NOMO-1 treated with DMSO at 0.1 percent for 48 hours (cell line): ENCODE data around the gene TPO.
"Not testable (repeated sequence)": the region's sequence is repeated elsewhere in the genome, so short reads cannot be mapped to it uniquely, and the experiment has no call there.

Experiments
- DNase-seq: peaks from one replicate; lab custom pipeline; 2025; ENCODE audit not compliant: unreplicated experiment; lab: John Stamatoyannopoulos, UW

The TPO gene

GRCh38 chr2:1413156-1413710 lies at the start of gene TPO:
TSS of gene TPO (plus strand) at chr2:1413463. CDS start at chr2:1414409, 946 bp downstream.
- DNase-seq, result no peak

GRCh38 chr2:1366546-1367134 lies 46.6 kb upstream of the TPO start:
- DNase-seq, result no peak

- DNase-seq, result no peak
Measured at GRCh38 chr2:1367601-1368000, 45.7 kb upstream of the TPO start.

GRCh38 chr2:1369905-1370304 lies 43.4 kb upstream of the TPO start:
- no peak for DNase-seq

- DNase-seq, result no peak
Measured at GRCh38 chr2:1370461-1370860, 42.8 kb upstream of the TPO start.

- no peak for DNase-seq
Measured at GRCh38 chr2:1371082-1371481, 42.2 kb upstream of the TPO start.

GRCh38 chr2:1373830-1374229 lies 39.4 kb upstream of the TPO start:
- DNase-seq, result no peak

- DNase-seq, result no peak
Measured at GRCh38 chr2:1374287-1374686, 39.0 kb upstream of the TPO start.

- DNase-seq, result no peak
Measured at GRCh38 chr2:1375794-1376193, 37.5 kb upstream of the TPO start.

GRCh38 chr2:1377473-1377872 lies 35.8 kb upstream of the TPO start:
- DNase-seq, result no peak

GRCh38 chr2:1378456-1379150 lies 34.7 kb upstream of the TPO start:
- no peak for DNase-seq

- DNase-seq, result no peak
Measured at GRCh38 chr2:1381644-1382043, 31.6 kb upstream of the TPO start.

- DNase-seq, result not testable (repeated sequence)
Measured at GRCh38 chr2:1387954-1388725, 25.1 kb upstream of the TPO start.

- DNase-seq, result not testable (repeated sequence)
Measured at GRCh38 chr2:1390118-1390517, 23.1 kb upstream of the TPO start.

GRCh38 chr2:1393321-1393720 lies 19.9 kb upstream of the TPO start:
- no peak for DNase-seq

GRCh38 chr2:1394709-1395408 lies 18.4 kb upstream of the TPO start:
- DNase-seq, result no peak

GRCh38 chr2:1397350-1397749 lies 15.9 kb upstream of the TPO start:
- no peak for DNase-seq

- no peak for DNase-seq
Measured at GRCh38 chr2:1398191-1398590, 15.1 kb upstream of the TPO start.

- DNase-seq, result no peak
Measured at GRCh38 chr2:1400943-1401735, 12.1 kb upstream of the TPO start.

- no peak for DNase-seq
Measured at GRCh38 chr2:1402064-1402463, 11.2 kb upstream of the TPO start.
